Measurements from ENCODE around the gene MLC1.

MLC1 gene

DNA sequence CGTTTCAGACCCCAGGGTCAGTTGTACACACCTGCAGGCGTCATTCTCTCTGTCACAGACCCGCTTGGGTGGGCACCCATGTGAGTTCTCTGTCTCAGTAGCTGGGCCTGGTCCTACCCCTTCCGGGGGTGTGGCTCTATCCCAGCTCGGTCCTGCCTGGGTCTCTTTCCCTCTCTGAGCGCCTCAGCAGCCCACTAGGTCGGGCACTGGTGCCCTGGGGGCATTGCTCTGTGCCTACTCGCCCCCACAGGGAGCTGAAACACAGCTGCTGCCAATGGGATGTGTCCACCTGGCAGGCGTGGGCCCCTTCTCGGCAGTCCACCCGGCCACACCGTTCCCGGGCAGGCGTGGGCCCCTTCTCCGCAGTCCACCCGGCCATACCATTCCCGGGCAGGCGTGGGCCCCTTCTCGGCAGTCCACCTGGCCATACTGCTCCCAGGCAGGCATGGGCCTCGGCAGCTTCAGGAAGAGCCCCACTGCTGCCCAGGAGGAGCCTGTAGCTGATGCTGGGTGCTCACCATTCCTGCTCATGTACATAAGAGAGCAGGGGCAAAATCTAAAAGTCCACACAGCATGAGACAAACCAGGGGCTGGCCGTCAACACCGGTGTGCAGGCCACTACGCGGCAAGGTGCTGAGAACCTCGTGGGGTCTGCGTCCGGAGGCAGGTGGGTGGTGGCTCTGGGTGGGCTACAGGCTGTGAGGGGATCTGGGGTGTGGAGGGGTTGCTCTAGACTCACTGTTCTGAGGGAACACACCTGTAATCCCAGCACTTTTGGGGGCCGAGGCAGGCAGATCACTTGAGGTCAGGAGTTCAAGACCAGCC, 12.3 kb downstream of the MLC1 start:
- Histone ChIP-seq H3K4me3 (ENCODE audit: low read depth in 1 of 2, low read length in 2 of 2) (no peak overlapping the region), H3K27me3 (ENCODE audit: low read depth, low read length) (no peaks in the 10 kb centered on the region), H3K9me3 (ENCODE audit: control insufficient read depth in 1 of 2, low read length in 2 of 2) (no peaks in the 10 kb centered on the region), H3K36me3 (ENCODE audit: control insufficient read depth in 1 of 2, insufficient read depth in 2 of 2, low read length in 2 of 2) (no peaks in the 10 kb centered on the region), H3K27ac (ENCODE audit: low read length) (no peak overlapping the region), H3K4me1 (ENCODE audit: control insufficient read depth in 1 of 2, insufficient read depth in 2 of 2, low read length in 2 of 2) (no peaks in the 10 kb centered on the region)

DNA sequence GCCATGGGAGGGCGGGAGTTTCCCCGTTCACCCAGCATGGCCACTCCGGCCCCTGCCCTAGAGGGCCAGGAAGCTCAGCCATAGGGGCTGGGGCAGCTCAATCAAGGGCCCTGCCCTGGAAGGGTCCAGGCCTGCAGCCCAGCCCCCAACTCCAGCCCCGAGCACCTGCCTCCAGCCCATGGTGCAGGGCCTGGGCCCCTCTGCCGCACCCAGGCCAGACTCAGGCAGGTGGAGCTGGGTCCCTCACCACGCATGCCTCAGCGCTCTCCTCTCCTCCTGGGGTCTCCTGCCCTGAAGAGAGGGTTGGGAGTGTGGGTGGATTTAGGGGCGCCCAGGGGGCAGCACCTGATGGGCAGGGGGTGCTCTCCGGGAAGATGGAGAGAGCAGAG, 13.1 kb downstream of the MLC1 start:
- Histone ChIP-seq H3K4me3 (ENCODE audit: low read depth in 1 of 2, low read length in 2 of 2) (no peak overlapping the region), H3K27ac (ENCODE audit: low read length) (no peak overlapping the region), H3K27me3 (ENCODE audit: low read depth, low read length) (no peaks in the 10 kb centered on the region), H3K36me3 (ENCODE audit: control insufficient read depth in 1 of 2, insufficient read depth in 2 of 2, low read length in 2 of 2) (no peaks in the 10 kb centered on the region), H3K9me3 (ENCODE audit: control insufficient read depth in 1 of 2, low read length in 2 of 2) (no peaks in the 10 kb centered on the region), H3K4me1 (ENCODE audit: control insufficient read depth in 1 of 2, insufficient read depth in 2 of 2, low read length in 2 of 2) (no peaks in the 10 kb centered on the region)

- Histone ChIP-seq H3K27ac (ENCODE audit: low read length) (no peak overlapping the region), H3K27me3 (ENCODE audit: low read depth, low read length) (no peaks in the 10 kb centered on the region), H3K9me3 (ENCODE audit: control insufficient read depth in 1 of 2, low read length in 2 of 2) (no peaks in the 10 kb centered on the region), H3K4me1 (ENCODE audit: control insufficient read depth in 1 of 2, insufficient read depth in 2 of 2, low read length in 2 of 2) (no peaks in the 10 kb centered on the region), H3K36me3 (ENCODE audit: control insufficient read depth in 1 of 2, insufficient read depth in 2 of 2, low read length in 2 of 2) (no peaks in the 10 kb centered on the region), H3K4me3 (ENCODE audit: low read depth in 1 of 2, low read length in 2 of 2) (no peak overlapping the region)
These were observed 13.6 kb downstream of the MLC1 start for GRCh38 chr22:50071432-50072166.

DNA sequence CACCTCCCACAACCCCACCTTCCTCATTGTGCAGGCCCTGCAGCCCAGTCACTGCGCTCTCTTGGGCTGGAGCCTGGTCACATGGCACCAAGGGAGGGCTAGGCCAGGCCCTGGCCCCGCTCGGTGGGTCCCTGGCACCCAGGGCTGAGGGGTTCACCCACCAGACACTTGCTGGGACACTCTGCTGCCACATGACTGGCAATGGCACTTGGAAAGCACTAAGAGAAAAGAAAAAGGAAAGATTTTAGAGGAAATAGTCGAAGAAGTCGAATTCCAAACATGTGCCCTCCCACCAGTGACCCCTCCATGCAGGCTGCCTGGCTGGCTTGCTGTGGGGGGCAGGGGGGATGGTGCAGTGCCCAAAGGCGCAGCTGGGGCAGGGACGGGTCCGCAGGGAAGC, 14.9 kb downstream of the MLC1 start:
- Histone ChIP-seq H3K27ac (ENCODE audit: low read length) (no peak overlapping the region), H3K4me1 (ENCODE audit: control insufficient read depth in 1 of 2, insufficient read depth in 2 of 2, low read length in 2 of 2) (no peaks in the 10 kb centered on the region), H3K9me3 (ENCODE audit: control insufficient read depth in 1 of 2, low read length in 2 of 2) (no peaks in the 10 kb centered on the region), H3K36me3 (ENCODE audit: control insufficient read depth in 1 of 2, insufficient read depth in 2 of 2, low read length in 2 of 2) (no peaks in the 10 kb centered on the region), H3K27me3 (ENCODE audit: low read depth, low read length) (no peaks in the 10 kb centered on the region), H3K4me3 (ENCODE audit: low read depth in 1 of 2, low read length in 2 of 2) (no peak overlapping the region)

DNA sequence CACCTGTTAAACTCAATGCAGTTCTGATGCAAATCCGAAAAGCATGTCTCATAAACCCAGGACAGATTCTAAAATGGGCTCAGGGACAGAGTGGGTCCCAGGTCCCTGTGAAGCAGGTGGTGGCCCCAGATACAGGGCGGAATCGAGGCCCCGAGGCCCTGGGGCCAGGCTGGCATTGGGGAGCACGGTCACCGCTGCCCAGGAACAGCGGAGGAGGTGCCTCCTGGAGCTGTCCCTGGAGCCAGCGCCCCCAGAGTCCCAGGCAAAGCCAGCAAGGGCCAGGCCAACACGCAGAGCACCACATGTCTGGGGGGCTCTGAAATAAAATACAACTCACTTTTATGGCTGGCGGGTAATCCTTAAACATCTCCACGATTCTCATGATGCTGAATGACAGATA, 17.1 kb downstream of the MLC1 start:
- H3K4me3 ChIP-seq (ENCODE audit: low read depth in 1 of 2, low read length in 2 of 2) = no peak overlapping the region
- no peak overlapping the region for H3K27ac ChIP-seq (ENCODE audit: low read length)
- no peaks in the 10 kb centered on the region for H3K36me3 ChIP-seq (ENCODE audit: control insufficient read depth in 1 of 2, insufficient read depth in 2 of 2, low read length in 2 of 2)
- H3K4me1 ChIP-seq (ENCODE audit: control insufficient read depth in 1 of 2, insufficient read depth in 2 of 2, low read length in 2 of 2) = no peaks in the 10 kb centered on the region
- no peaks in the 10 kb centered on the region for H3K9me3 ChIP-seq (ENCODE audit: control insufficient read depth in 1 of 2, low read length in 2 of 2)
- H3K27me3 ChIP-seq (ENCODE audit: low read depth, low read length) = no peaks in the 10 kb centered on the region

- H3K27me3 ChIP-seq (ENCODE audit: low read depth, low read length) = no peaks in the 10 kb centered on the region
- H3K36me3 ChIP-seq (ENCODE audit: control insufficient read depth in 1 of 2, insufficient read depth in 2 of 2, low read length in 2 of 2) = no peaks in the 10 kb centered on the region
- no peaks in the 10 kb centered on the region for H3K9me3 ChIP-seq (ENCODE audit: control insufficient read depth in 1 of 2, low read length in 2 of 2)
- H3K4me3 ChIP-seq (ENCODE audit: low read depth in 1 of 2, low read length in 2 of 2) = no peak overlapping the region
- H3K27ac ChIP-seq (ENCODE audit: low read length) = no peak overlapping the region
- no peaks in the 10 kb centered on the region for H3K4me1 ChIP-seq (ENCODE audit: control insufficient read depth in 1 of 2, insufficient read depth in 2 of 2, low read length in 2 of 2)
These were observed 18.0 kb downstream of the MLC1 start for GRCh38 chr22:50067244-50067643.

GRCh38 chr22:50064453-50064852, 20.8 kb downstream of the MLC1 start:
- Histone ChIP-seq H3K9me3 (ENCODE audit: control insufficient read depth in 1 of 2, low read length in 2 of 2) (no peaks in the 10 kb centered on the region), H3K4me1 (ENCODE audit: control insufficient read depth in 1 of 2, insufficient read depth in 2 of 2, low read length in 2 of 2) (peaks cover 0 to 5% of the 10 kb centered on the region in 2 donors), H3K27ac (ENCODE audit: low read length) (no peak overlapping the region), H3K27me3 (ENCODE audit: low read depth, low read length) (peaks cover 6% of the 10 kb centered on the region), H3K36me3 (ENCODE audit: control insufficient read depth in 1 of 2, insufficient read depth in 2 of 2, low read length in 2 of 2) (no peaks in the 10 kb centered on the region), H3K4me3 (ENCODE audit: low read depth in 1 of 2, low read length in 2 of 2) (no peak overlapping the region)

GRCh38 chr22:50063589-50064393, 21.4 kb downstream of the MLC1 start:
- Histone ChIP-seq H3K27ac (ENCODE audit: low read length) (no peak overlapping the region), H3K36me3 (ENCODE audit: control insufficient read depth in 1 of 2, insufficient read depth in 2 of 2, low read length in 2 of 2) (no peaks in the 10 kb centered on the region), H3K27me3 (ENCODE audit: low read depth, low read length) (peaks cover 11% of the 10 kb centered on the region), H3K9me3 (ENCODE audit: control insufficient read depth in 1 of 2, low read length in 2 of 2) (no peaks in the 10 kb centered on the region), H3K4me1 (ENCODE audit: control insufficient read depth in 1 of 2, insufficient read depth in 2 of 2, low read length in 2 of 2) (peaks cover 0 to 11% of the 10 kb centered on the region in 2 donors), H3K4me3 (ENCODE audit: low read depth in 1 of 2, low read length in 2 of 2) (no peak overlapping the region)

- no peak overlapping the region for H3K27ac ChIP-seq (ENCODE audit: low read length)
- peaks cover 12% of the 10 kb centered on the region for H3K27me3 ChIP-seq (ENCODE audit: low read depth, low read length)
- no peak overlapping the region for H3K4me3 ChIP-seq (ENCODE audit: low read depth in 1 of 2, low read length in 2 of 2)
- no peaks in the 10 kb centered on the region for H3K9me3 ChIP-seq (ENCODE audit: control insufficient read depth in 1 of 2, low read length in 2 of 2)
- H3K36me3 ChIP-seq (ENCODE audit: control insufficient read depth in 1 of 2, insufficient read depth in 2 of 2, low read length in 2 of 2) = no peaks in the 10 kb centered on the region
- H3K4me1 ChIP-seq (ENCODE audit: control insufficient read depth in 1 of 2, insufficient read depth in 2 of 2, low read length in 2 of 2) = peaks cover 0 to 17% of the 10 kb centered on the region in 2 donors
These were observed 22.6 kb downstream of the MLC1 start for GRCh38 chr22:50062509-50063135.

DNA sequence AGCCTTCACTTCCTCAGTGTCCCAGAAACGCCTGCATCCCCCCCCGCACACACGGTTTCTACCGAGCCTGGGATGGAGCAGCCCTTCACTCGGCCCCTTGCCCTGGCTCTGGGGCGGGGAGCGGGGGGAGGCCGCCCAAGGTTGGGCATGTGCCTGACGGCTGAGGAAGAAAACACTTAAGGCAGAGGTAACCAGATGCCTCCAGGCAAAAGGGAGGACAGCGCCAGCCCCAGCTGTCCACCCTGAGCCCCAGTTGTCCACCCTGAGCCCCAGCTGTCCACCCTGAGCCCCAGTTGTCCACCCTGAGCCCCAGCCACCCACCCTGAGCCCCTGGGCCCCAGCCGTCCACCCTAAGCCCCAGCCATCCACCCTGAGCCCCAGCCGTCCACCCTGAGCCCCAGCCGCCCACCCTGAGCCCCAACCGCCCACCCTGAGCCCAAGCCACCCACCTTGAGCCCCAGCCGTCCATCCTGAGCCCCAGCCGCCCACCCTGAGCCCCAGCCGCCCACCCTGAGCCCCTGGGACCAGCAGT, 23.3 kb downstream of the MLC1 start:
- Histone ChIP-seq H3K9me3 (ENCODE audit: control insufficient read depth in 1 of 2, low read length in 2 of 2) (no peaks in the 10 kb centered on the region), H3K4me3 (ENCODE audit: low read depth in 1 of 2, low read length in 2 of 2) (no peak overlapping the region), H3K4me1 (ENCODE audit: control insufficient read depth in 1 of 2, insufficient read depth in 2 of 2, low read length in 2 of 2) (peaks cover 0 to 17% of the 10 kb centered on the region in 2 donors), H3K27ac (ENCODE audit: low read length) (no peak overlapping the region), H3K27me3 (ENCODE audit: low read depth, low read length) (peaks cover 18% of the 10 kb centered on the region), H3K36me3 (ENCODE audit: control insufficient read depth in 1 of 2, insufficient read depth in 2 of 2, low read length in 2 of 2) (no peaks in the 10 kb centered on the region)

Data from muscle layer of duodenum (tissue), 2 donors.